Measurements from ENCODE around the gene NDUFA7. TPM values are rescaled to one million over a fixed set of nuclear protein-coding genes. Genes with fewer than 3 reads are reported as not detected.

The NDUFA7 gene
- total RNA-seq, 4 donors from 2014 or later, result 4.5 to 22.1 (median 16.0) TPM

GRCh38 chr19:8262431-8262830 lies 58.7 kb downstream of the NDUFA7 start:
- 91 to 92% methylated on average over 5 to 6 of the region's 6 CpGs for WGBS, 2 donors
- Histone ChIP-seq H3K27me3 (no peaks in the 10 kb centered on the region), H3K36me3 (peaks cover 0 to 52% (median 0%) of the 10 kb centered on the region in 3 donors), H3K4me1 (no peaks in the 10 kb centered on the region), H3K4me3 (no peak overlapping the region), H3K27ac (no peak overlapping the region), H3K9me3 (no peaks in the 10 kb centered on the region)
- TF ChIP-seq POLR2A (IDR thresholded peaks at IDR 0.05), result no peak
- no peak for TF ChIP-seq EP300 (IDR thresholded peaks at IDR 0.05)
- no peak for TF ChIP-seq CTCF (IDR thresholded peaks at IDR 0.05)
- DNase-seq (ENCODE audit: low spot score in 2 of 2), result no peak

- no peak overlapping the region for H3K4me3 ChIP-seq
- no peak for TF ChIP-seq CTCF (IDR thresholded peaks at IDR 0.05)
- no peak for TF ChIP-seq EP300 (IDR thresholded peaks at IDR 0.05)
- no peak for TF ChIP-seq POLR2A (IDR thresholded peaks at IDR 0.05)
- no peaks in the 10 kb centered on the region for H3K9me3 ChIP-seq
- DNase-seq (ENCODE audit: low spot score in 2 of 2), result no peak
- H3K4me1 ChIP-seq, result no peaks in the 10 kb centered on the region
- no peaks in the 10 kb centered on the region for H3K27me3 ChIP-seq
- peaks cover 0 to 57% (median 4%) of the 10 kb centered on the region in 3 donors for H3K36me3 ChIP-seq
- no peak overlapping the region for H3K27ac ChIP-seq
- WGBS, 2 donors, result 76 to 96% methylated on average over 10 to 12 of the region's 14 CpGs
Measured at GRCh38 chr19:8261881-8262280, 59.3 kb downstream of the NDUFA7 start.

- peaks cover 0 to 62% (median 4%) of the 10 kb centered on the region in 3 donors for H3K36me3 ChIP-seq
- DNase-seq (ENCODE audit: low spot score in 2 of 2), result no peak
- no peak overlapping the region for H3K27ac ChIP-seq
- no peak overlapping the region for H3K4me3 ChIP-seq
- no peaks in the 10 kb centered on the region for H3K9me3 ChIP-seq
- H3K27me3 ChIP-seq, result no peaks in the 10 kb centered on the region
- 83 to 92% methylated on average over 9 of the region's 9 CpGs for WGBS, 2 donors
- TF ChIP-seq CTCF (IDR thresholded peaks at IDR 0.05) (no peak), POLR2A (IDR thresholded peaks at IDR 0.05) (no peak), EP300 (IDR thresholded peaks at IDR 0.05) (no peak)
- no peaks in the 10 kb centered on the region for H3K4me1 ChIP-seq
Measured at GRCh38 chr19:8261347-8261746, 59.8 kb downstream of the NDUFA7 start.

Other genes with a start within 250 kb of the NDUFA7 start
- gene FBN3, start 171.8 kb downstream of the NDUFA7 start, total RNA-seq, result 1 to 10 TPM in 1 of 4 donors, under 1 TPM in 1, not detected in 2; 0.20 to 2.5 TPM
- 10 to 100 TPM; 56.9 to 73.5 (median 67.1) TPM for gene CERS4, start 112.0 kb downstream of the NDUFA7 start, total RNA-seq
- 100 to 1,000 TPM in 1 of 4 donors, 10 to 100 TPM in 3; 64.7 to 109 (median 83.9) TPM for gene CD320, start 13.0 kb downstream of the NDUFA7 start, total RNA-seq
- 100 to 1,000 TPM; 398 to 559 (median 412) TPM for gene RPS28, start 121 bp upstream of the NDUFA7 start, total RNA-seq
- 10 to 100 TPM; 13.8 to 34.8 (median 20.1) TPM for gene KANK3, start 21.9 kb upstream of the NDUFA7 start, total RNA-seq
- gene ANGPTL4, start 42.8 kb upstream of the NDUFA7 start, total RNA-seq, result 100 to 1,000 TPM in 1 of 4 donors, 10 to 100 TPM in 3; 52.2 to 256 (median 75.6) TPM
- 100 to 1,000 TPM in 1 of 4 donors, 10 to 100 TPM in 3; 35.6 to 147 (median 68.9) TPM for gene RAB11B, start 69.0 kb upstream of the NDUFA7 start, total RNA-seq
- gene MARCHF2, start 91.9 kb upstream of the NDUFA7 start, total RNA-seq, result 100 to 1,000 TPM; 149 to 242 (median 184) TPM
- 100 to 1,000 TPM; 139 to 251 (median 164) TPM for gene HNRNPM, start 123.6 kb upstream of the NDUFA7 start, total RNA-seq
- gene PRAM1, start 181.3 kb upstream of the NDUFA7 start, total RNA-seq, result 1 to 10 TPM; 1.3 to 3.6 (median 1.6) TPM
- gene ZNF414, start 192.8 kb upstream of the NDUFA7 start, total RNA-seq, result 10 to 100 TPM; 10.3 to 62.4 (median 21.2) TPM